CD14-positive monocyte (primary cell): ENCODE data around the gene RASD2. TPM values are rescaled to one million over a fixed set of nuclear protein-coding genes. Genes with fewer than 3 reads are reported as not detected.

Source experiments
- DNase-seq, 3 donors: peaks; one replicate each; pipeline ENCODE4 v3.0.0-alpha.2; 2011 to 2022
- H2AFZ ChIP-seq: 2 replicates; pipeline ENCODE4 v1.6.0; 2012; ENCODE audit warnings: mild to moderate bottlenecking, low read depth, low read length, inconsistent platforms; ENCODE audit not compliant: insufficient read depth, poor library complexity, severe bottlenecking
- H3K27ac ChIP-seq, 2 donors: 1 replicate in 1 of 2; 2 replicates in 1 of 2; pipeline ENCODE4 v1.5.1; 2012 to 2013; ENCODE audit warnings: low read length in 2 of 2, control low read depth in 1 of 2, inconsistent platforms in 1 of 2, low read depth in 1 of 2, mild to moderate bottlenecking in 1 of 2
- H3K27me3 ChIP-seq, 2 donors: one replicate each; pipeline versions ENCODE4 v1.6.0 to v1.6.1; 2011 to 2013; ENCODE audit warnings: low read length in 2 of 2; ENCODE audit not compliant: control insufficient read depth in 2 of 2, insufficient read depth in 2 of 2
- H3K36me3 ChIP-seq, 2 donors: replicated peaks in 1 of 2; 1 replicate in 1 of 2; 2 replicates in 1 of 2; pipeline versions ENCODE4 v1.5.1 to v1.6.1; 2012 to 2013; ENCODE audit warnings: low read length in 2 of 2, control low read depth in 1 of 2, inconsistent platforms in 1 of 2, mild to moderate bottlenecking in 1 of 2; ENCODE audit not compliant: insufficient read depth in 2 of 2, control insufficient read depth in 1 of 2
- H3K4me1 ChIP-seq, 2 donors: 1 replicate in 1 of 2; 2 replicates in 1 of 2; pipeline versions ENCODE4 v1.5.1 to v1.6.1; 2012 to 2013; ENCODE audit warnings: low read length in 2 of 2, control low read depth in 1 of 2, inconsistent platforms in 1 of 2, mild to moderate bottlenecking in 1 of 2, moderate library complexity in 1 of 2; ENCODE audit not compliant: insufficient read depth in 2 of 2, control insufficient read depth in 1 of 2
- H3K4me2 ChIP-seq: replicated peaks from 2 replicates; pipeline ENCODE3; 2012; ENCODE audit warnings: low read length, moderate library complexity, mild to moderate bottlenecking; ENCODE audit not compliant: poor library complexity, severe bottlenecking; ENCODE audit errors: extremely low read depth
- H3K4me3 ChIP-seq, 3 experiments: fragments of 200-600 bp in 1 of 3; sonication (generic) in 1 of 3; replicated peaks in 1 of 3; 1 replicate in 2 of 3; 2 replicates in 1 of 3; pipeline ENCODE4 v1.5.1; 2011 to 2013; ENCODE audit warnings: low read length in 3 of 3, mild to moderate bottlenecking in 3 of 3, control low read depth in 2 of 3, low read depth in 2 of 3, inconsistent platforms in 1 of 3, moderate library complexity in 1 of 3
- H3K79me2 ChIP-seq: 2 replicates; pipeline ENCODE4 v1.6.0; 2012; ENCODE audit warnings: mild to moderate bottlenecking, control low read depth, inconsistent platforms, low read length, moderate library complexity; ENCODE audit not compliant: insufficient read depth
- H3K9ac ChIP-seq: 2 replicates; pipeline ENCODE4 v1.6.0; 2017; ENCODE audit warnings: low read length, mild to moderate bottlenecking; ENCODE audit not compliant: insufficient read depth, poor library complexity, severe bottlenecking
- H3K9me3 ChIP-seq, 2 donors: replicated peaks in 1 of 2; 1 replicate in 1 of 2; 2 replicates in 1 of 2; pipeline versions ENCODE4 v1.5.1 to v1.6.1; 2012 to 2013; ENCODE audit warnings: low read length in 2 of 2, control low read depth in 1 of 2; ENCODE audit not compliant: control insufficient read depth in 1 of 2, insufficient read depth in 1 of 2
- H4K20me1 ChIP-seq: 2 replicates; pipeline ENCODE4 v1.6.0; 2012; ENCODE audit warnings: mild to moderate bottlenecking, low read length, control low read depth, moderate library complexity; ENCODE audit not compliant: insufficient read depth
- H3K27ac Mint-ChIP-seq, 7 donors: one replicate each; pipeline ENCODE4 v1.8.0; 2020; ENCODE audit warnings: mild to moderate bottlenecking in 7 of 7, mixed read lengths in 7 of 7, moderate library complexity in 6 of 7, inconsistent platforms in 2 of 7
- H3K27me3 Mint-ChIP-seq, 3 donors: one replicate each; pipeline ENCODE4 v1.8.0; 2021 to 2022; ENCODE audit warnings: low read depth in 3 of 3, mild to moderate bottlenecking in 3 of 3, mixed read lengths in 3 of 3, moderate library complexity in 3 of 3, inconsistent platforms in 1 of 3
- H3K36me3 Mint-ChIP-seq, 2 donors: one replicate each; pipeline ENCODE4 v1.8.0; 2020; ENCODE audit warnings: mixed read lengths in 2 of 2, inconsistent platforms in 1 of 2, mild to moderate bottlenecking in 1 of 2
- H3K4me1 Mint-ChIP-seq: one replicate; pipeline ENCODE4 v1.8.0; 2020; ENCODE audit warnings: mild to moderate bottlenecking, mixed read lengths
- H3K4me3 Mint-ChIP-seq, 2 donors: one replicate each; pipeline ENCODE4 v1.8.0; 2020; ENCODE audit warnings: mild to moderate bottlenecking in 2 of 2, mixed read lengths in 2 of 2, moderate library complexity in 1 of 2
- H3K9me3 Mint-ChIP-seq, 7 donors: one replicate each; pipeline ENCODE4 v1.8.0; 2020 to 2022; ENCODE audit warnings: mixed read lengths in 7 of 7, mild to moderate bottlenecking in 6 of 7, moderate library complexity in 6 of 7, inconsistent platforms in 2 of 7
- WGBS: methylation state at CpG from one replicate; pipeline ENCODE4 v1.1.5; 2013; ENCODE audit warnings: missing lambda C conversion rate; ENCODE audit not compliant: insufficient coverage; 5-methylcytosine and 5-hydroxymethylcytosine counted together
- intact Hi-C, 2 donors: fragments of 100-400 bp; cut with micrococcal nuclease; formaldehyde crosslinking; loops; one replicate each; pipeline versions ENCODE4 v1.15.0 to v1.15.1; 2023
- polyA plus RNA-seq, 3 donors: library from polyadenylated mRNA; depleted of rRNA in 1 of 3; unstranded in 2 of 3; stranded (reverse) in 1 of 3; fragments of 300-500 nt in 2 of 3; fragments of >200 nt in 1 of 3; fragmentation: Illumina TruSeq in 2 of 3; gene quantifications; 1 replicate in 2 of 3; 2 replicates in 1 of 3; pipeline ENCODE4 v1.2.3, GENCODE V29; 2012 to 2021
- TF ChIP-seq, protein P1 (sequence below): fragments of 200-600 bp; IDR thresholded peaks from one replicate; pipeline ENCODE4 v1.8.0; 2022; ENCODE audit warnings: antibody characterized with exemption, mild to moderate bottlenecking

RASD2 gene
- polyA plus RNA-seq, 3 donors, result 0.29 TPM; not detected in 2

GRCh38 chr22:35539910-35540594, 579 bp upstream of the RASD2 start:
- no peak overlapping the region for H3K27ac ChIP-seq
- no peaks in the 10 kb centered on the region for H3K36me3 ChIP-seq
- TF ChIP-seq, protein P1, sequence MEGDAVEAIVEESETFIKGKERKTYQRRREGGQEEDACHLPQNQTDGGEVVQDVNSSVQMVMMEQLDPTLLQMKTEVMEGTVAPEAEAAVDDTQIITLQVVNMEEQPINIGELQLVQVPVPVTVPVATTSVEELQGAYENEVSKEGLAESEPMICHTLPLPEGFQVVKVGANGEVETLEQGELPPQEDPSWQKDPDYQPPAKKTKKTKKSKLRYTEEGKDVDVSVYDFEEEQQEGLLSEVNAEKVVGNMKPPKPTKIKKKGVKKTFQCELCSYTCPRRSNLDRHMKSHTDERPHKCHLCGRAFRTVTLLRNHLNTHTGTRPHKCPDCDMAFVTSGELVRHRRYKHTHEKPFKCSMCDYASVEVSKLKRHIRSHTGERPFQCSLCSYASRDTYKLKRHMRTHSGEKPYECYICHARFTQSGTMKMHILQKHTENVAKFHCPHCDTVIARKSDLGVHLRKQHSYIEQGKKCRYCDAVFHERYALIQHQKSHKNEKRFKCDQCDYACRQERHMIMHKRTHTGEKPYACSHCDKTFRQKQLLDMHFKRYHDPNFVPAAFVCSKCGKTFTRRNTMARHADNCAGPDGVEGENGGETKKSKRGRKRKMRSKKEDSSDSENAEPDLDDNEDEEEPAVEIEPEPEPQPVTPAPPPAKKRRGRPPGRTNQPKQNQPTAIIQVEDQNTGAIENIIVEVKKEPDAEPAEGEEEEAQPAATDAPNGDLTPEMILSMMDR, result no peak
- H3K79me2 ChIP-seq, result no peaks in the 10 kb centered on the region
- WGBS, result 1% methylated on average over 88 of the region's 89 CpGs
- no peaks in the 10 kb centered on the region for H4K20me1 ChIP-seq
- Mint-ChIP-seq H3K36me3 (peaks cover 4 to 8% of the 10 kb centered on the region in 2 donors), H3K4me1 (peaks cover 34% of the 10 kb centered on the region), H3K27me3 (peaks cover 39 to 58% (median 44%) of the 10 kb centered on the region in 3 donors), H3K4me3 (peak overlapping the region; percentile 72 to 87), H3K9me3 (peaks cover 0 to 11% (median 5%) of the 10 kb centered on the region in 7 donors), H3K27ac (no peak overlapping the region)
- peak overlapping the region; percentile 75 for H3K4me2 ChIP-seq
- H2AFZ ChIP-seq, result peak overlapping the region; percentile 57
- peak; percentile 24 to 55 (median 37) for DNase-seq
- H3K27me3 ChIP-seq, result peaks cover 23 to 56% of the 10 kb centered on the region in 2 donors
- intact Hi-C loops, result loop anchor here in 1 of 2 donors (10.0 kb wide), 1 partner anchor 195 kb away; no protein-coding TSS in a partner anchor
- peak overlapping the region; percentile 24 to 70 (median 40) for H3K4me3 ChIP-seq
- H3K9ac ChIP-seq, result no peak overlapping the region
- peaks cover 36 to 40% of the 10 kb centered on the region in 2 donors for H3K4me1 ChIP-seq
- H3K9me3 ChIP-seq, result peaks cover 0 to 9% of the 10 kb centered on the region in 2 donors

- peaks cover 23% of the 10 kb centered on the region for H3K4me1 Mint-ChIP-seq
- H3K4me3 ChIP-seq, result peak overlapping the region in 1 of 3 experiments; percentile 70
- peaks cover 0 to 11% (median 5%) of the 10 kb centered on the region in 7 donors for H3K9me3 Mint-ChIP-seq
- H3K27me3 ChIP-seq, result peaks cover 23 to 56% of the 10 kb centered on the region in 2 donors
- intact Hi-C loops, result loop anchor here in 1 of 2 donors (10.0 kb wide), 1 partner anchor 196 kb away; no protein-coding TSS in a partner anchor
- H3K9ac ChIP-seq, result no peak overlapping the region
- peak overlapping the region; percentile 75 for H3K4me2 ChIP-seq
- H4K20me1 ChIP-seq, result no peaks in the 10 kb centered on the region
- TF ChIP-seq, protein P1, result no peak
- H3K9me3 ChIP-seq, result peaks cover 0 to 9% of the 10 kb centered on the region in 2 donors
- H3K79me2 ChIP-seq, result no peaks in the 10 kb centered on the region
- H3K4me1 ChIP-seq, result peaks cover 28 to 31% of the 10 kb centered on the region in 2 donors
- H2AFZ ChIP-seq, result peak overlapping the region; percentile 56
- peaks cover 40 to 62% (median 47%) of the 10 kb centered on the region in 3 donors for H3K27me3 Mint-ChIP-seq
- WGBS, result 4% methylated on average over 22 of the region's 28 CpGs
- no peak overlapping the region for H3K27ac ChIP-seq
- H3K36me3 Mint-ChIP-seq, result peaks cover 4 to 8% of the 10 kb centered on the region in 2 donors
- peak overlapping the region; percentile 63 to 72 for H3K4me3 Mint-ChIP-seq
- no peaks in the 10 kb centered on the region for H3K36me3 ChIP-seq
- no peak for DNase-seq
- H3K27ac Mint-ChIP-seq, result no peak overlapping the region
These were observed 670 bp downstream of the RASD2 start for GRCh38 chr22:35541254-35541748.
